HepG2 (cell line): ENCODE measurements around the gene MBLAC1.

Experiments
- CTCF ChIP-seq: sonication (generic); formaldehyde crosslinking; IDR thresholded peaks from 2 replicates; pipeline ENCODE4 v1.5.0; 2020; ENCODE audit warnings: mild to moderate bottlenecking, missing genetic modification reagents, moderate library complexity
- EEA1 ChIP-seq: sonication (generic); formaldehyde crosslinking; IDR thresholded peaks from 2 replicates; pipeline ENCODE4 v1.5.1; 2020; ENCODE audit warnings: mild to moderate bottlenecking, missing genetic modification reagents, borderline replicate concordance
- FOSL2 ChIP-seq: sonication (generic); formaldehyde crosslinking; IDR thresholded peaks from 2 replicates; pipeline ENCODE4 v1.4.0; 2020; ENCODE audit warnings: missing genetic modification reagents
- JUND ChIP-seq: sonication (generic); formaldehyde crosslinking; IDR thresholded peaks from 2 replicates; pipeline ENCODE4 v1.8.0; 2022; ENCODE audit warnings: mild to moderate bottlenecking, missing genetic modification reagents
- POLR2A ChIP-seq, 2 experiments: IDR thresholded peaks; 2 replicates each; pipeline ENCODE4 v1.6.1; 2011; ENCODE audit warnings: low read depth in 2 of 2, low read length in 2 of 2, mild to moderate bottlenecking in 1 of 2, moderate library complexity in 1 of 2; ENCODE audit not compliant: insufficient read depth in 1 of 2
- SIN3A ChIP-seq: IDR thresholded peaks from 2 replicates; pipeline ENCODE4 v1.6.1; 2011; ENCODE audit warnings: low read depth, mild to moderate bottlenecking, control low read depth, low read length, borderline replicate concordance
- U2AF2 ChIP-seq: fragments of 200-400 bp; formaldehyde crosslinking; IDR thresholded peaks from 2 replicates; pipeline ENCODE4 v1.6.1; 2017; ENCODE audit warnings: low read depth, mild to moderate bottlenecking, low read length
- ZMAT3 ChIP-seq: sonication (generic); formaldehyde crosslinking; conservative IDR thresholded peaks from 2 replicates; pipeline ENCODE4 v1.7.0; 2021; ENCODE audit warnings: missing genetic modification reagents
- ZNF274 ChIP-seq: sonication (generic); formaldehyde crosslinking; IDR thresholded peaks from 2 replicates; pipeline ENCODE4 v1.5.1; 2020; ENCODE audit warnings: mild to moderate bottlenecking, missing genetic modification reagents
- ZNF607 ChIP-seq: sonication (generic); formaldehyde crosslinking; IDR thresholded peaks from 2 replicates; pipeline ENCODE4 v1.5.1; 2020; ENCODE audit warnings: missing genetic modification reagents, mild to moderate bottlenecking, borderline replicate concordance
- ZNF841 ChIP-seq: sonication (generic); formaldehyde crosslinking; IDR thresholded peaks from 2 replicates; pipeline ENCODE4 v1.8.1; 2023; ENCODE audit warnings: missing genetic modification reagents, borderline replicate concordance
- TF ChIP-seq, protein P1 (sequence below): sonication (generic); formaldehyde crosslinking; IDR thresholded peaks from 2 replicates; pipeline ENCODE4 v1.4.0; 2020; ENCODE audit warnings: missing genetic modification reagents, borderline replicate concordance
- TF ChIP-seq, protein P2 (sequence below): sonication (generic); formaldehyde crosslinking; IDR thresholded peaks from 2 replicates; pipeline ENCODE4 v1.5.0; 2020; ENCODE audit warnings: mild to moderate bottlenecking, missing genetic modification reagents

GRCh38 chr7:100170101-100170897, 43.5 kb downstream of the MBLAC1 start:
- TF ChIP-seq EEA1, result no peak
- TF ChIP-seq, protein P1, sequence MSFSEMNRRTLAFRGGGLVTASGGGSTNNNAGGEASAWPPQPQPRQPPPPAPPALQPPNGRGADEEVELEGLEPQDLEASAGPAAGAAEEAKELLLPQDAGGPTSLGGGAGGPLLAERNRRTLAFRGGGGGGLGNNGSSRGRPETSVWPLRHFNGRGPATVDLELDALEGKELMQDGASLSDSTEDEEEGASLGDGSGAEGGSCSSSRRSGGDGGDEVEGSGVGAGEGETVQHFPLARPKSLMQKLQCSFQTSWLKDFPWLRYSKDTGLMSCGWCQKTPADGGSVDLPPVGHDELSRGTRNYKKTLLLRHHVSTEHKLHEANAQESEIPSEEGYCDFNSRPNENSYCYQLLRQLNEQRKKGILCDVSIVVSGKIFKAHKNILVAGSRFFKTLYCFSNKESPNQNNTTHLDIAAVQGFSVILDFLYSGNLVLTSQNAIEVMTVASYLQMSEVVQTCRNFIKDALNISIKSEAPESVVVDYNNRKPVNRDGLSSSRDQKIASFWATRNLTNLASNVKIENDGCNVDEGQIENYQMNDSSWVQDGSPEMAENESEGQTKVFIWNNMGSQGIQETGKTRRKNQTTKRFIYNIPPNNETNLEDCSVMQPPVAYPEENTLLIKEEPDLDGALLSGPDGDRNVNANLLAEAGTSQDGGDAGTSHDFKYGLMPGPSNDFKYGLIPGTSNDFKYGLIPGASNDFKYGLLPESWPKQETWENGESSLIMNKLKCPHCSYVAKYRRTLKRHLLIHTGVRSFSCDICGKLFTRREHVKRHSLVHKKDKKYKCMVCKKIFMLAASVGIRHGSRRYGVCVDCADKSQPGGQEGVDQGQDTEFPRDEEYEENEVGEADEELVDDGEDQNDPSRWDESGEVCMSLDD (CRISPR knock-in tag), result no peak
- no peak for TF ChIP-seq ZNF841 (CRISPR knock-in tag)
- TF ChIP-seq POLR2A (IDR thresholded peaks at IDR 0.05; ENCODE audit: insufficient read depth in 1 of 2, low read depth in 2 of 2, low read length in 2 of 2), result no peak
- no peak for TF ChIP-seq ZMAT3 (CRISPR knock-in tag)
- TF ChIP-seq, protein P2, sequence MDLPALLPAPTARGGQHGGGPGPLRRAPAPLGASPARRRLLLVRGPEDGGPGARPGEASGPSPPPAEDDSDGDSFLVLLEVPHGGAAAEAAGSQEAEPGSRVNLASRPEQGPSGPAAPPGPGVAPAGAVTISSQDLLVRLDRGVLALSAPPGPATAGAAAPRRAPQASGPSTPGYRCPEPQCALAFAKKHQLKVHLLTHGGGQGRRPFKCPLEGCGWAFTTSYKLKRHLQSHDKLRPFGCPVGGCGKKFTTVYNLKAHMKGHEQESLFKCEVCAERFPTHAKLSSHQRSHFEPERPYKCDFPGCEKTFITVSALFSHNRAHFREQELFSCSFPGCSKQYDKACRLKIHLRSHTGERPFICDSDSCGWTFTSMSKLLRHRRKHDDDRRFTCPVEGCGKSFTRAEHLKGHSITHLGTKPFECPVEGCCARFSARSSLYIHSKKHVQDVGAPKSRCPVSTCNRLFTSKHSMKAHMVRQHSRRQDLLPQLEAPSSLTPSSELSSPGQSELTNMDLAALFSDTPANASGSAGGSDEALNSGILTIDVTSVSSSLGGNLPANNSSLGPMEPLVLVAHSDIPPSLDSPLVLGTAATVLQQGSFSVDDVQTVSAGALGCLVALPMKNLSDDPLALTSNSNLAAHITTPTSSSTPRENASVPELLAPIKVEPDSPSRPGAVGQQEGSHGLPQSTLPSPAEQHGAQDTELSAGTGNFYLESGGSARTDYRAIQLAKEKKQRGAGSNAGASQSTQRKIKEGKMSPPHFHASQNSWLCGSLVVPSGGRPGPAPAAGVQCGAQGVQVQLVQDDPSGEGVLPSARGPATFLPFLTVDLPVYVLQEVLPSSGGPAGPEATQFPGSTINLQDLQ (CRISPR knock-in tag), result no peak
- TF ChIP-seq SIN3A, result no peak
- TF ChIP-seq U2AF2, result no peak
- no peak for TF ChIP-seq CTCF
- TF ChIP-seq JUND (CRISPR knock-in tag), result no peak
- no peak for TF ChIP-seq FOSL2 (CRISPR knock-in tag)
- no peak for TF ChIP-seq ZNF274 (CRISPR knock-in tag)
- no peak for TF ChIP-seq ZNF607 (CRISPR knock-in tag)
